HG03354 (cell line): ENCODE results near the gene RSPH4A.
"Not testable (repeated sequence)": the region's sequence is repeated elsewhere in the genome, so short reads cannot be mapped to it uniquely, and the experiment has no call there.

Source experiments
- ATAC-seq: cut with Tn5 transposase; IDR thresholded peaks from one replicate; pipeline ENCODE4 v1.9.1; 2021; ENCODE audit warnings: mild to moderate bottlenecking; ENCODE audit not compliant: unreplicated experiment, poor library complexity, severe bottlenecking

The RSPH4A gene

GRCh38 chr6:116615937-116616736 lies at the start of gene RSPH4A:
RSPH4A (plus strand) TSS chr6:116616479; CDS start chr6:116616624, 145 bp downstream.
- ATAC-seq = peak; percentile 99

GRCh38 chr6:116568111-116568510 lies 48.2 kb upstream of the RSPH4A start:
- ATAC-seq = no peak

- no peak for ATAC-seq
These were observed 47.2 kb upstream of the RSPH4A start for GRCh38 chr6:116568821-116569755.

GRCh38 chr6:116570856-116571682 lies 45.2 kb upstream of the RSPH4A start, which contains the start of gene RWDD1:
RWDD1 (plus strand) TSS chr6:116571504; CDS start chr6:116571583, 79 bp downstream.
- peak; percentile 95 for ATAC-seq

GRCh38 chr6:116571683-116572000 lies 44.6 kb upstream of the RSPH4A start:
- ATAC-seq = no peak

- ATAC-seq = no peak
These were observed 44.1 kb upstream of the RSPH4A start for GRCh38 chr6:116572162-116572561.

- ATAC-seq = no peak
These were observed 41.1 kb upstream of the RSPH4A start for GRCh38 chr6:116575227-116575626.

GRCh38 chr6:116577486-116577885 lies 38.8 kb upstream of the RSPH4A start:
- no peak for ATAC-seq

- ATAC-seq = no peak
These were observed 37.9 kb upstream of the RSPH4A start for GRCh38 chr6:116578335-116578734.

GRCh38 chr6:116579143-116579542 lies 37.1 kb upstream of the RSPH4A start:
- no peak for ATAC-seq

- ATAC-seq = no peak
These were observed 36.1 kb upstream of the RSPH4A start for GRCh38 chr6:116580198-116580597.

- no peak for ATAC-seq
These were observed 30.0 kb upstream of the RSPH4A start for GRCh38 chr6:116586276-116586675.

- no peak for ATAC-seq
These were observed 29.5 kb upstream of the RSPH4A start for GRCh38 chr6:116586738-116587137.

GRCh38 chr6:116595247-116595646 lies 21.0 kb upstream of the RSPH4A start:
- ATAC-seq = no peak

- no peak for ATAC-seq
These were observed 19.5 kb upstream of the RSPH4A start for GRCh38 chr6:116596815-116597214.

GRCh38 chr6:116603916-116604315 lies 12.4 kb upstream of the RSPH4A start:
- ATAC-seq = not testable (repeated sequence)

GRCh38 chr6:116604868-116605267 lies 11.4 kb upstream of the RSPH4A start:
- ATAC-seq = not testable (repeated sequence)

GRCh38 chr6:116605935-116606334 lies 10.3 kb upstream of the RSPH4A start:
- no peak for ATAC-seq

- no peak for ATAC-seq
These were observed 5.2 kb upstream of the RSPH4A start for GRCh38 chr6:116611056-116611455.

- peak; percentile 43 for ATAC-seq
These were observed 416 bp downstream of the RSPH4A start for GRCh38 chr6:116616737-116617053.
